ENCODE results near the gene KCNS3. TPM values are rescaled to one million over a fixed set of nuclear protein-coding genes. Genes with fewer than 3 reads are reported as not detected.
"Not testable (repeated sequence)": the region's sequence is repeated elsewhere in the genome, so short reads cannot be mapped to it uniquely, and the experiment has no call there.

The KCNS3 gene
- total and polyA plus RNA-seq, 5 donors = 1.3 to 4.3 (median 3.1) TPM

- H3K4me1 ChIP-seq (ENCODE audit: control insufficient read depth, insufficient read depth, low read length) = no peaks in the 10 kb centered on the region
- H3K9me3 ChIP-seq (ENCODE audit: control insufficient read depth, low read length) = no peaks in the 10 kb centered on the region
- intact Hi-C loops (cut with DNase I) = no loop called here
- ATAC-seq = no peak
- H3K4me3 ChIP-seq (ENCODE audit: low read length) = no peak overlapping the region
- H3K27ac ChIP-seq (ENCODE audit: low read length) = no peak overlapping the region
- H3K27me3 ChIP-seq (ENCODE audit: control insufficient read depth, insufficient read depth) = no peaks in the 10 kb centered on the region
- 39% methylated on average over 2 of the region's 2 CpGs for WGBS
- DNase-seq = no peak
Measured at GRCh38 chr2:17940091-17940630, 61.7 kb downstream of the KCNS3 start.

- Histone ChIP-seq H3K27me3 (ENCODE audit: control insufficient read depth, insufficient read depth) (no peaks in the 10 kb centered on the region), H3K4me3 (ENCODE audit: low read length) (no peak overlapping the region), H3K4me1 (ENCODE audit: control insufficient read depth, insufficient read depth, low read length) (no peaks in the 10 kb centered on the region), H3K9me3 (ENCODE audit: control insufficient read depth, low read length) (no peaks in the 10 kb centered on the region), H3K27ac (ENCODE audit: low read length) (no peak overlapping the region)
- DNase-seq = no peak
- intact Hi-C loops (cut with DNase I) = no loop called here
- ATAC-seq = no peak
- 78% methylated on average over 4 of the region's 4 CpGs for whole genome bisulfite sequencing
Measured at GRCh38 chr2:17943444-17943843, 65.0 kb downstream of the KCNS3 start.

GRCh38 chr2:17947113-17947512 is 68.6 kb downstream of the KCNS3 start:
- 88% methylated on average over 3 of the region's 3 CpGs for WGBS
- DNase-seq (no peak), ATAC-seq (no peak)
- Histone ChIP-seq H3K27ac (ENCODE audit: low read length) (no peak overlapping the region), H3K9me3 (ENCODE audit: control insufficient read depth, low read length) (no peaks in the 10 kb centered on the region), H3K4me3 (ENCODE audit: low read length) (no peak overlapping the region), H3K4me1 (ENCODE audit: control insufficient read depth, insufficient read depth, low read length) (no peaks in the 10 kb centered on the region), H3K27me3 (ENCODE audit: control insufficient read depth, insufficient read depth) (no peaks in the 10 kb centered on the region)
- intact Hi-C loops (cut with DNase I) = no loop called here

GRCh38 chr2:17950006-17950405 is 71.5 kb downstream of the KCNS3 start:
- intact Hi-C loops (cut with DNase I) = no loop called here
- no peak for ATAC-seq
- H3K27me3 ChIP-seq (ENCODE audit: control insufficient read depth, insufficient read depth) = no peaks in the 10 kb centered on the region

GRCh38 chr2:17951563-17951962 is 73.1 kb downstream of the KCNS3 start:
- 84% methylated on average over 4 of the region's 4 CpGs for WGBS
- Histone ChIP-seq H3K27ac (ENCODE audit: low read length) (no peak overlapping the region), H3K9me3 (ENCODE audit: control insufficient read depth, low read length) (no peaks in the 10 kb centered on the region), H3K27me3 (ENCODE audit: control insufficient read depth, insufficient read depth) (no peaks in the 10 kb centered on the region), H3K4me3 (ENCODE audit: low read length) (no peak overlapping the region), H3K4me1 (ENCODE audit: control insufficient read depth, insufficient read depth, low read length) (no peaks in the 10 kb centered on the region)
- intact Hi-C loops (cut with DNase I) = no loop called here
- ATAC-seq (no peak), DNase-seq (no peak)

More at GRCh38 chr2:17950006-17950405, 71.5 kb downstream of the KCNS3 start:
- no peak for DNase-seq
- no peak overlapping the region for H3K27ac ChIP-seq (ENCODE audit: low read length)
- WGBS = 76% methylated on average over 6 of the region's 6 CpGs
- no peak overlapping the region for H3K4me3 ChIP-seq (ENCODE audit: low read length)
- no peaks in the 10 kb centered on the region for H3K4me1 ChIP-seq (ENCODE audit: control insufficient read depth, insufficient read depth, low read length)
- H3K9me3 ChIP-seq (ENCODE audit: control insufficient read depth, low read length) = no peaks in the 10 kb centered on the region

- no peak for DNase-seq
- Histone ChIP-seq H3K27ac (ENCODE audit: low read length) (no peak overlapping the region), H3K27me3 (ENCODE audit: control insufficient read depth, insufficient read depth) (no peaks in the 10 kb centered on the region), H3K4me1 (ENCODE audit: control insufficient read depth, insufficient read depth, low read length) (no peaks in the 10 kb centered on the region), H3K9me3 (ENCODE audit: control insufficient read depth, low read length) (no peaks in the 10 kb centered on the region), H3K4me3 (ENCODE audit: low read length) (no peak overlapping the region)
- 73% methylated on average over 4 of the region's 4 CpGs for WGBS
- intact Hi-C loops (cut with DNase I) = no loop called here
- no peak for ATAC-seq
Measured at GRCh38 chr2:17958466-17959092, 80.1 kb downstream of the KCNS3 start.

- no peaks in the 10 kb centered on the region for H3K4me1 ChIP-seq (ENCODE audit: control insufficient read depth, insufficient read depth, low read length)
- intact Hi-C loops (cut with DNase I) = no loop called here
- 42% methylated on average over 3 of the region's 3 CpGs for WGBS
- no peak overlapping the region for H3K27ac ChIP-seq (ENCODE audit: low read length)
- no peaks in the 10 kb centered on the region for H3K9me3 ChIP-seq (ENCODE audit: control insufficient read depth, low read length)
- no peaks in the 10 kb centered on the region for H3K27me3 ChIP-seq (ENCODE audit: control insufficient read depth, insufficient read depth)
- ATAC-seq (no peak), DNase-seq (no peak)
- no peak overlapping the region for H3K4me3 ChIP-seq (ENCODE audit: low read length)
Measured at GRCh38 chr2:17959356-17959755, 80.9 kb downstream of the KCNS3 start.

GRCh38 chr2:17959833-17960232 is 81.4 kb downstream of the KCNS3 start:
- Histone ChIP-seq H3K4me3 (ENCODE audit: low read length) (no peak overlapping the region), H3K4me1 (ENCODE audit: control insufficient read depth, insufficient read depth, low read length) (no peaks in the 10 kb centered on the region), H3K27ac (ENCODE audit: low read length) (no peak overlapping the region), H3K9me3 (ENCODE audit: control insufficient read depth, low read length) (no peaks in the 10 kb centered on the region), H3K27me3 (ENCODE audit: control insufficient read depth, insufficient read depth) (no peaks in the 10 kb centered on the region)
- 81% methylated on average over 5 of the region's 5 CpGs for WGBS
- intact Hi-C loops (cut with DNase I) = no loop called here
- DNase-seq (no peak), ATAC-seq (no peak)

GRCh38 chr2:17960925-17961324 is 82.5 kb downstream of the KCNS3 start:
- Histone ChIP-seq H3K4me3 (ENCODE audit: low read length) (no peak overlapping the region), H3K27ac (ENCODE audit: low read length) (no peak overlapping the region), H3K9me3 (ENCODE audit: control insufficient read depth, low read length) (no peaks in the 10 kb centered on the region), H3K4me1 (ENCODE audit: control insufficient read depth, insufficient read depth, low read length) (no peaks in the 10 kb centered on the region), H3K27me3 (ENCODE audit: control insufficient read depth, insufficient read depth) (no peaks in the 10 kb centered on the region)
- ATAC-seq (no peak), DNase-seq (no peak)
- 77% methylated on average over 6 of the region's 6 CpGs for WGBS
- intact Hi-C loops (cut with DNase I) = no loop called here

GRCh38 chr2:17961789-17962188 is 83.3 kb downstream of the KCNS3 start:
- Histone ChIP-seq H3K9me3 (ENCODE audit: control insufficient read depth, low read length) (no peaks in the 10 kb centered on the region), H3K27ac (ENCODE audit: low read length) (no peak overlapping the region), H3K4me1 (ENCODE audit: control insufficient read depth, insufficient read depth, low read length) (no peaks in the 10 kb centered on the region), H3K4me3 (ENCODE audit: low read length) (no peak overlapping the region), H3K27me3 (ENCODE audit: control insufficient read depth, insufficient read depth) (no peaks in the 10 kb centered on the region)
- intact Hi-C loops (cut with DNase I) = no loop called here
- no peak for DNase-seq
- 94% methylated on average over 2 of the region's 2 CpGs for WGBS
- no peak for ATAC-seq

GRCh38 chr2:17962876-17963275 is 84.4 kb downstream of the KCNS3 start:
- no peak overlapping the region for H3K4me3 ChIP-seq (ENCODE audit: low read length)
- no peaks in the 10 kb centered on the region for H3K27me3 ChIP-seq (ENCODE audit: control insufficient read depth, insufficient read depth)
- intact Hi-C loops (cut with DNase I) = no loop called here
- H3K27ac ChIP-seq (ENCODE audit: low read length) = no peak overlapping the region
- DNase-seq = no peak
- no peaks in the 10 kb centered on the region for H3K9me3 ChIP-seq (ENCODE audit: control insufficient read depth, low read length)
- no peaks in the 10 kb centered on the region for H3K4me1 ChIP-seq (ENCODE audit: control insufficient read depth, insufficient read depth, low read length)
- no peak for ATAC-seq
- 4% methylated on average over 2 of the region's 2 CpGs for WGBS

GRCh38 chr2:17963571-17963970 is 85.1 kb downstream of the KCNS3 start:
- 87% methylated on average over 16 of the region's 16 CpGs for WGBS
- H3K4me3 ChIP-seq (ENCODE audit: low read length); H3K4me1 ChIP-seq (ENCODE audit: control insufficient read depth, insufficient read depth, low read length); H3K27me3 ChIP-seq (ENCODE audit: control insufficient read depth, insufficient read depth); intact Hi-C loops (cut with DNase I); DNase-seq; ATAC-seq; H3K9me3 ChIP-seq (ENCODE audit: control insufficient read depth, low read length); H3K27ac ChIP-seq (ENCODE audit: low read length): not testable (repeated sequence)
